HepG2 (cell line): ENCODE results near the gene RRM2. TPM values are rescaled to one million over a fixed set of nuclear protein-coding genes. Genes with fewer than 3 reads are reported as not detected.

Experiments used
- FOXA1 ChIP-seq, 2 experiments: fragments of 450-650 bp in 1 of 2; sonication (generic) in 1 of 2; formaldehyde crosslinking in 1 of 2; IDR thresholded peaks; 2 replicates each; pipeline versions ENCODE4 v1.4.0 to v1.6.1; 2016 to 2020; ENCODE audit warnings: missing genetic modification reagents in 1 of 2
- ISL2 ChIP-seq: sonication (generic); formaldehyde crosslinking; IDR thresholded peaks from 2 replicates; pipeline ENCODE4 v1.5.0; 2020; ENCODE audit warnings: missing genetic modification reagents
- KLF16 ChIP-seq, 2 experiments: sonication (generic) in 1 of 2; formaldehyde crosslinking in 1 of 2; IDR thresholded peaks; 2 replicates each; pipeline versions ENCODE4 v1.6.1 to v1.8.0; 2016 to 2023; ENCODE audit warnings: missing genetic modification reagents in 2 of 2, missing compliant biosample characterization in 1 of 2
- MXI1 ChIP-seq: IDR thresholded peaks from 3 replicates; pipeline ENCODE4 v1.6.1; 2012; ENCODE audit warnings: low read depth, low read length, inconsistent platforms, borderline replicate concordance
- NR2F6 ChIP-seq, 2 experiments: IDR thresholded peaks; 2 replicates each; pipeline ENCODE4 v1.6.1; 2016; ENCODE audit warnings: antibody characterized with exemption in 1 of 2, mild to moderate bottlenecking in 1 of 2
- SIX1 ChIP-seq: sonication (generic); formaldehyde crosslinking; IDR thresholded peaks from 2 replicates; pipeline ENCODE4 v1.4.0; 2020; ENCODE audit warnings: missing genetic modification reagents, borderline replicate concordance
- SIX4 ChIP-seq: sonication (generic); formaldehyde crosslinking; IDR thresholded peaks from 2 replicates; pipeline ENCODE4 v1.4.0; 2020; ENCODE audit warnings: missing genetic modification reagents
- THAP11 ChIP-seq: IDR thresholded peaks from 2 replicates; pipeline ENCODE4 v1.6.1; 2016; ENCODE audit warnings: missing biosample characterization, missing genetic modification reagents
- ZNF10 ChIP-seq: sonication (generic); formaldehyde crosslinking; IDR thresholded peaks from 2 replicates; pipeline ENCODE4 v1.4.0; 2020; ENCODE audit warnings: mild to moderate bottlenecking, low read depth, missing genetic modification reagents, borderline replicate concordance
- ZNF101 ChIP-seq: sonication (generic); formaldehyde crosslinking; IDR thresholded peaks from 2 replicates; pipeline ENCODE4 v1.4.0; 2020; ENCODE audit warnings: mild to moderate bottlenecking, low read depth, missing genetic modification reagents, borderline replicate concordance
- ZSCAN30 ChIP-seq: sonication (generic); formaldehyde crosslinking; IDR thresholded peaks from 2 replicates; pipeline ENCODE4 v1.5.0; 2020; ENCODE audit warnings: mild to moderate bottlenecking, missing genetic modification reagents
- polyA plus RNA-seq, 8 experiments: library from polyadenylated mRNA; depleted of rRNA in 3 of 8; stranded (reverse) in 7 of 8; unstranded in 1 of 8; fragments of >200 nt; fragmentation: Illumina TruSeq in 4 of 8; extraction: Trizol in 4 of 8; gene quantifications; 2 replicates each; pipeline versions ENCODE4 v1.2.1 to v1.2.3, GENCODE V29; 2011 to 2016; ENCODE audit warnings: low read depth in 4 of 8, missing spikeins in 1 of 8, mixed read lengths in 1 of 8; ENCODE audit not compliant: insufficient read depth in 1 of 8
- total RNA-seq, 5 experiments: library from RNA; depleted of rRNA; stranded (reverse); fragments of >200 nt; fragmentation: Illumina TruSeq; extraction: Trizol; gene quantifications; 2 replicates each; pipeline ENCODE4 v1.2.3, GENCODE V29; 2016; ENCODE audit warnings: low read depth in 1 of 5
- TF ChIP-seq, protein P1 (sequence below): sonication (generic); formaldehyde crosslinking; IDR thresholded peaks from 2 replicates; pipeline ENCODE4 v1.5.1; 2020; ENCODE audit warnings: mild to moderate bottlenecking, missing genetic modification reagents, borderline replicate concordance
- TF ChIP-seq, protein P2 (sequence below): sonication (generic); formaldehyde crosslinking; IDR thresholded peaks from 2 replicates; pipeline ENCODE4 v1.4.0; 2020; ENCODE audit warnings: missing genetic modification reagents, mild to moderate bottlenecking, borderline replicate concordance
- TF ChIP-seq, protein P3 (sequence below): sonication (generic); formaldehyde crosslinking; IDR thresholded peaks from 2 replicates; pipeline ENCODE4 v1.5.0; 2020; ENCODE audit warnings: mild to moderate bottlenecking, missing genetic modification reagents, moderate library complexity
- TF ChIP-seq, protein P4 (sequence below): sonication (generic); formaldehyde crosslinking; IDR thresholded peaks from 2 replicates; pipeline ENCODE4 v1.8.0; 2022; ENCODE audit warnings: mild to moderate bottlenecking, missing genetic modification reagents, borderline replicate concordance
- TF ChIP-seq, protein P5 (sequence below): sonication (generic); formaldehyde crosslinking; IDR thresholded peaks from 2 replicates; pipeline ENCODE4 v1.4.0; 2020; ENCODE audit warnings: missing genetic modification reagents, mild to moderate bottlenecking, borderline replicate concordance

The RRM2 gene
- total and polyA plus RNA-seq, 2 of the 13 experiments (the other 11 are each of a cell fraction or from before 2014, with no cell fraction given) = 31.3 to 150 TPM

DNA sequence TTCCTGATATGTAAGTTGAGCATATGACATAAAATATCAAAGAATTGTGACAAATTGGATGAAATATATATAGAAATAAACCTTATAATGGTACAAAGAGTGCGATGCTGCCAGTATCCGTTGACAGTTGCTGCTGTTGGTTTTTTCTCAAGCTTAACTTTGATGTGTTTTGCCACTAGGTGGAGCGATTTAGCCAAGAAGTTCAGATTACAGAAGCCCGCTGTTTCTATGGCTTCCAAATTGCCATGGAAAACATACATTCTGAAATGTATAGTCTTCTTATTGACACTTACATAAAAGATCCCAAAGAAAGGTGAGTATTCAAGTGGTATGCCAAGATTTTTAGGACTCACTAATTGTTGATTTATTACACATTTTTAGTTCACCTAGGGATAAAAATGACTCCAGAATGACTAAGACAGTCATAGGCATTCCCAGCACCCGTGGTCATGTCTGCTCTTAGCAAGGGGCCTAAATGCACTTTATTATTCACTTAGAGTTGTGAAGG is 2.1 kb downstream of the RRM2 start (continued):
- TF ChIP-seq, protein P1, sequence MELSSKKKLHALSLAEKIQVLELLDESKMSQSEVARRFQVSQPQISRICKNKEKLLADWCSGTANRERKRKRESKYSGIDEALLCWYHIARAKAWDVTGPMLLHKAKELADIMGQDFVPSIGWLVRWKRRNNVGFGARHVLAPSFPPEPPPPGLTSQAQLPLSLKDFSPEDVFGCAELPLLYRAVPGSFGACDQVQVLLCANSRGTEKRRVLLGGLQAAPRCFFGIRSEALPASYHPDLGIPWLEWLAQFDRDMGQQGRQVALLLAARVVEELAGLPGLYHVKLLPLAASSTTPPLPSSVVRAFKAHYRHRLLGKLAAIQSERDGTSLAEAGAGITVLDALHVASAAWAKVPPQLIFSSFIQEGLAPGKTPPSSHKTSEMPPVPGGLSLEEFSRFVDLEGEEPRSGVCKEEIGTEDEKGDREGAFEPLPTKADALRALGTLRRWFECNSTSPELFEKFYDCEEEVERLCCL = no peak
- TF ChIP-seq MXI1 = 0 out of 3 replicates have a peak, but pooled peaks have one; percentile 10
- peak in 1 of 2 experiments; percentile 50; a peak in 1 of 4 replicates for TF ChIP-seq KLF16 (CRISPR knock-in tag; IDR thresholded peaks at IDR 0.05)
- TF ChIP-seq, protein P2, sequence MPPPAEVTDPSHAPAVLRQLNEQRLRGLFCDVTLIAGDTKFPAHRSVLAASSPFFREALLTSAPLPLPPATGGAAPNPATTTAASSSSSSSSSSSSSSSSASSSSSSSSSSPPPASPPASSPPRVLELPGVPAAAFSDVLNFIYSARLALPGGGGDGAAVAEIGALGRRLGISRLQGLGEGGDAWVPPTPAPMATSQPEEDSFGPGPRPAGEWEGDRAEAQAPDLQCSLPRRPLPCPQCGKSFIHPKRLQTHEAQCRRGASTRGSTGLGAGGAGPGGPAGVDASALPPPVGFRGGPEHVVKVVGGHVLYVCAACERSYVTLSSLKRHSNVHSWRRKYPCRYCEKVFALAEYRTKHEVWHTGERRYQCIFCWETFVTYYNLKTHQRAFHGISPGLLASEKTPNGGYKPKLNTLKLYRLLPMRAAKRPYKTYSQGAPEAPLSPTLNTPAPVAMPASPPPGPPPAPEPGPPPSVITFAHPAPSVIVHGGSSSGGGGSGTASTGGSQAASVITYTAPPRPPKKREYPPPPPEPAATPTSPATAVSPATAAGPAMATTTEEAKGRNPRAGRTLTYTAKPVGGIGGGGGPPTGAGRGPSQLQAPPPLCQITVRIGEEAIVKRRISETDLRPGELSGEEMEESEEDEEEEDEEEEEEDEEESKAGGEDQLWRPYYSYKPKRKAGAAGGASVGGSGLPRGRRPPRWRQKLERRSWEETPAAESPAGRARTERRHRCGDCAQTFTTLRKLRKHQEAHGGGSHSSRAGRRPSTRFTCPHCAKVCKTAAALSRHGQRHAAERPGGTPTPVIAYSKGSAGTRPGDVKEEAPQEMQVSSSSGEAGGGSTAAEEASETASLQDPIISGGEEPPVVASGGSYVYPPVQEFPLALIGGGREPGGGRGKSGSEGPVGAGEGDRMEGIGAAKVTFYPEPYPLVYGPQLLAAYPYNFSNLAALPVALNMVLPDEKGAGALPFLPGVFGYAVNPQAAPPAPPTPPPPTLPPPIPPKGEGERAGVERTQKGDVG = no peak
- TF ChIP-seq, protein P3, sequence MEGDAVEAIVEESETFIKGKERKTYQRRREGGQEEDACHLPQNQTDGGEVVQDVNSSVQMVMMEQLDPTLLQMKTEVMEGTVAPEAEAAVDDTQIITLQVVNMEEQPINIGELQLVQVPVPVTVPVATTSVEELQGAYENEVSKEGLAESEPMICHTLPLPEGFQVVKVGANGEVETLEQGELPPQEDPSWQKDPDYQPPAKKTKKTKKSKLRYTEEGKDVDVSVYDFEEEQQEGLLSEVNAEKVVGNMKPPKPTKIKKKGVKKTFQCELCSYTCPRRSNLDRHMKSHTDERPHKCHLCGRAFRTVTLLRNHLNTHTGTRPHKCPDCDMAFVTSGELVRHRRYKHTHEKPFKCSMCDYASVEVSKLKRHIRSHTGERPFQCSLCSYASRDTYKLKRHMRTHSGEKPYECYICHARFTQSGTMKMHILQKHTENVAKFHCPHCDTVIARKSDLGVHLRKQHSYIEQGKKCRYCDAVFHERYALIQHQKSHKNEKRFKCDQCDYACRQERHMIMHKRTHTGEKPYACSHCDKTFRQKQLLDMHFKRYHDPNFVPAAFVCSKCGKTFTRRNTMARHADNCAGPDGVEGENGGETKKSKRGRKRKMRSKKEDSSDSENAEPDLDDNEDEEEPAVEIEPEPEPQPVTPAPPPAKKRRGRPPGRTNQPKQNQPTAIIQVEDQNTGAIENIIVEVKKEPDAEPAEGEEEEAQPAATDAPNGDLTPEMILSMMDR (CRISPR knock-in tag) = peak; percentile 83
- TF ChIP-seq FOXA1 (IDR thresholded peaks at IDR 0.05) = no peak
- TF ChIP-seq FOXA1 (CRISPR knock-in tag; IDR thresholded peaks at IDR 0.05) = 0 out of 2 replicates have a peak, but pooled peaks have one; percentile 28
- TF ChIP-seq ISL2 (CRISPR knock-in tag) = no peak
- 0 out of 2 replicates have a peak, but pooled peaks have one; percentile 32 for TF ChIP-seq SIX4 (CRISPR knock-in tag)
- TF ChIP-seq NR2F6 (IDR thresholded peaks at IDR 0.05) = no peak
- TF ChIP-seq NR2F6 (CRISPR knock-in tag; IDR thresholded peaks at IDR 0.05) = no peak
- no peak for TF ChIP-seq ZSCAN30 (CRISPR knock-in tag)
- TF ChIP-seq, protein P4, sequence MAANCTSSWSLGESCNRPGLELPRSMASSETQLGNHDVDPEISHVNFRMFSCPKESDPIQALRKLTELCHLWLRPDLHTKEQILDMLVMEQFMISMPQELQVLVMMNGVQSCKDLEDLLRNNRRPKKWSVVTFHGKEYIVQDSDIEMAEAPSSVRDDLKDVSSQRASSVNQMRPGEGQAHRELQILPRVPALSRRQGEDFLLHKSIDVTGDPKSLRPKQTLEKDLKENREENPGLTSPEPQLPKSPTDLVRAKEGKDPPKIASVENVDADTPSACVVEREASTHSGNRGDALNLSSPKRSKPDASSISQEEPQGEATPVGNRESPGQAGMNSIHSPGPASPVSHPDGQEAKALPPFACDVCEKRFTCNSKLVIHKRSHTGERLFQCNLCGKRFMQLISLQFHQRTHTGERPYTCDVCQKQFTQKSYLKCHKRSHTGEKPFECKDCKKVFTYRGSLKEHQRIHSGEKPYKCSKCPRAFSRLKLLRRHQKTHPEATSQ (CRISPR knock-in tag) = no peak
- no peak for TF ChIP-seq ZNF10 (CRISPR knock-in tag)
- TF ChIP-seq, protein P5, sequence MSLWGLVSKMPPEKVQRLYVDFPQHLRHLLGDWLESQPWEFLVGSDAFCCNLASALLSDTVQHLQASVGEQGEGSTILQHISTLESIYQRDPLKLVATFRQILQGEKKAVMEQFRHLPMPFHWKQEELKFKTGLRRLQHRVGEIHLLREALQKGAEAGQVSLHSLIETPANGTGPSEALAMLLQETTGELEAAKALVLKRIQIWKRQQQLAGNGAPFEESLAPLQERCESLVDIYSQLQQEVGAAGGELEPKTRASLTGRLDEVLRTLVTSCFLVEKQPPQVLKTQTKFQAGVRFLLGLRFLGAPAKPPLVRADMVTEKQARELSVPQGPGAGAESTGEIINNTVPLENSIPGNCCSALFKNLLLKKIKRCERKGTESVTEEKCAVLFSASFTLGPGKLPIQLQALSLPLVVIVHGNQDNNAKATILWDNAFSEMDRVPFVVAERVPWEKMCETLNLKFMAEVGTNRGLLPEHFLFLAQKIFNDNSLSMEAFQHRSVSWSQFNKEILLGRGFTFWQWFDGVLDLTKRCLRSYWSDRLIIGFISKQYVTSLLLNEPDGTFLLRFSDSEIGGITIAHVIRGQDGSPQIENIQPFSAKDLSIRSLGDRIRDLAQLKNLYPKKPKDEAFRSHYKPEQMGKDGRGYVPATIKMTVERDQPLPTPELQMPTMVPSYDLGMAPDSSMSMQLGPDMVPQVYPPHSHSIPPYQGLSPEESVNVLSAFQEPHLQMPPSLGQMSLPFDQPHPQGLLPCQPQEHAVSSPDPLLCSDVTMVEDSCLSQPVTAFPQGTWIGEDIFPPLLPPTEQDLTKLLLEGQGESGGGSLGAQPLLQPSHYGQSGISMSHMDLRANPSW (CRISPR knock-in tag) = 0 out of 2 replicates have a peak, but pooled peaks have one; percentile 33
- TF ChIP-seq ZNF101 (CRISPR knock-in tag) = no peak
- peak; percentile 50; the same call in 1 of the 2 replicates for TF ChIP-seq THAP11 (CRISPR knock-in tag)
- peak; percentile 79; the same call in 1 of the 2 replicates for TF ChIP-seq SIX1 (CRISPR knock-in tag)
- TF ChIP-seq, all 625 proteins: peak for 31
